Effector memory CD4-positive, alpha-beta T cell (primary cell): ENCODE measurements around the gene DDX60.
"Not testable (repeated sequence)": the region's sequence is repeated elsewhere in the genome, so short reads cannot be mapped to it uniquely, and the experiment has no call there.

Experiments
- DNase-seq, 3 donors: peaks; one replicate each; pipeline ENCODE4 v3.0.0-alpha.2; 2020
- H3K27ac ChIP-seq: 2 replicates; pipeline ENCODE4 v1.7.0; 2013; ENCODE audit warnings: mild to moderate bottlenecking, low read length, moderate library complexity; ENCODE audit not compliant: insufficient read depth, poor library complexity, severe bottlenecking
- H3K27me3 ChIP-seq: replicated peaks from 2 replicates; pipeline ENCODE4 v1.7.0; 2013; ENCODE audit warnings: mild to moderate bottlenecking, low read length; ENCODE audit not compliant: insufficient read depth, control insufficient read depth, poor library complexity, severe bottlenecking
- H3K36me3 ChIP-seq: 2 replicates; pipeline ENCODE4 v1.7.0; 2013; ENCODE audit warnings: mild to moderate bottlenecking, low read length, moderate library complexity; ENCODE audit not compliant: control insufficient read depth, insufficient read depth
- H3K4me1 ChIP-seq: 2 replicates; pipeline ENCODE4 v1.7.0; 2013; ENCODE audit warnings: low read length, mild to moderate bottlenecking; ENCODE audit not compliant: control insufficient read depth, insufficient read depth, poor library complexity, severe bottlenecking
- H3K4me3 ChIP-seq: 2 replicates; pipeline ENCODE4 v1.7.0; 2013; ENCODE audit warnings: low read length, low read depth, mild to moderate bottlenecking; ENCODE audit not compliant: insufficient read depth, poor library complexity, severe bottlenecking
- H3K9me3 ChIP-seq: 2 replicates; pipeline ENCODE4 v1.7.0; 2013; ENCODE audit warnings: mild to moderate bottlenecking, low read length, moderate library complexity; ENCODE audit not compliant: control insufficient read depth

The DDX60 gene

GRCh38 chr4:168218645-168219044, 99.9 kb downstream of the DDX60 start:
- Histone ChIP-seq H3K4me3 (no peak overlapping the region), H3K36me3 (peaks cover 44% of the 10 kb centered on the region), H3K4me1 (no peaks in the 10 kb centered on the region), H3K27ac (no peak overlapping the region), H3K27me3 (no peaks in the 10 kb centered on the region), H3K9me3 (no peaks in the 10 kb centered on the region)
- DNase-seq: no peak

GRCh38 chr4:168213511-168213910, 105.0 kb downstream of the DDX60 start:
- H3K4me1 ChIP-seq, H3K4me3 ChIP-seq, DNase-seq, H3K27ac ChIP-seq, H3K27me3 ChIP-seq, H3K9me3 ChIP-seq: not testable (repeated sequence)
- H3K36me3 ChIP-seq: peaks cover 13% of the 10 kb centered on the region

GRCh38 chr4:168212656-168213055, 105.9 kb downstream of the DDX60 start:
- no peak for DNase-seq
- Histone ChIP-seq H3K27me3 (no peaks in the 10 kb centered on the region), H3K9me3 (no peaks in the 10 kb centered on the region), H3K4me1 (no peaks in the 10 kb centered on the region), H3K4me3 (no peak overlapping the region), H3K27ac (no peak overlapping the region), H3K36me3 (peaks cover 9% of the 10 kb centered on the region)

- Histone ChIP-seq H3K4me3 (no peak overlapping the region), H3K4me1 (no peaks in the 10 kb centered on the region), H3K27ac (no peak overlapping the region), H3K36me3 (no peaks in the 10 kb centered on the region), H3K27me3 (no peaks in the 10 kb centered on the region), H3K9me3 (no peaks in the 10 kb centered on the region)
- no peak for DNase-seq
These were observed 109.5 kb downstream of the DDX60 start for GRCh38 chr4:168208957-168209614.

- no peaks in the 10 kb centered on the region for H3K4me1 ChIP-seq
- H3K27me3 ChIP-seq: no peaks in the 10 kb centered on the region
- H3K27ac ChIP-seq: no peak overlapping the region
- no peaks in the 10 kb centered on the region for H3K36me3 ChIP-seq
- H3K9me3 ChIP-seq: peaks cover 10% of the 10 kb centered on the region
- no peak for DNase-seq
- H3K4me3 ChIP-seq: no peak overlapping the region
These were observed 115.2 kb downstream of the DDX60 start for GRCh38 chr4:168203233-168203911.

- no peaks in the 10 kb centered on the region for H3K36me3 ChIP-seq
- H3K27me3 ChIP-seq: no peaks in the 10 kb centered on the region
- H3K27ac ChIP-seq: no peak overlapping the region
- no peak for DNase-seq
- H3K9me3 ChIP-seq: peaks cover 10% of the 10 kb centered on the region
- no peaks in the 10 kb centered on the region for H3K4me1 ChIP-seq
- no peak overlapping the region for H3K4me3 ChIP-seq
These were observed 117.9 kb downstream of the DDX60 start for GRCh38 chr4:168200685-168201084.

GRCh38 chr4:168199260-168199957, 119.1 kb downstream of the DDX60 start:
- no peak overlapping the region for H3K4me3 ChIP-seq
- DNase-seq: no peak
- H3K36me3 ChIP-seq: no peaks in the 10 kb centered on the region
- H3K27me3 ChIP-seq: no peaks in the 10 kb centered on the region
- no peak overlapping the region for H3K27ac ChIP-seq
- peaks cover 10% of the 10 kb centered on the region for H3K9me3 ChIP-seq
- H3K4me1 ChIP-seq: no peaks in the 10 kb centered on the region

- H3K27me3 ChIP-seq: no peaks in the 10 kb centered on the region
- H3K9me3 ChIP-seq: peaks cover 6% of the 10 kb centered on the region
- no peak overlapping the region for H3K4me3 ChIP-seq
- H3K4me1 ChIP-seq: no peaks in the 10 kb centered on the region
- H3K27ac ChIP-seq: no peak overlapping the region
- no peak for DNase-seq
- H3K36me3 ChIP-seq: no peaks in the 10 kb centered on the region
These were observed 120.6 kb downstream of the DDX60 start for GRCh38 chr4:168197926-168198325.

- H3K9me3 ChIP-seq: no peaks in the 10 kb centered on the region
- H3K4me1 ChIP-seq: no peaks in the 10 kb centered on the region
- no peak overlapping the region for H3K27ac ChIP-seq
- no peaks in the 10 kb centered on the region for H3K27me3 ChIP-seq
- H3K4me3 ChIP-seq: no peak overlapping the region
- H3K36me3 ChIP-seq: no peaks in the 10 kb centered on the region
- no peak for DNase-seq
These were observed 129.8 kb downstream of the DDX60 start for GRCh38 chr4:168188754-168189153.
